Measurements from ENCODE around the gene MROH2B. TPM values are rescaled to one million over a fixed set of nuclear protein-coding genes. Genes with fewer than 3 reads are reported as not detected.

The MROH2B gene
- total and polyA plus RNA-seq, 2 donors (not counting 1 experiment from before 2014, with no cell fraction given), result not detected

- TF ChIP-seq, protein P1, sequence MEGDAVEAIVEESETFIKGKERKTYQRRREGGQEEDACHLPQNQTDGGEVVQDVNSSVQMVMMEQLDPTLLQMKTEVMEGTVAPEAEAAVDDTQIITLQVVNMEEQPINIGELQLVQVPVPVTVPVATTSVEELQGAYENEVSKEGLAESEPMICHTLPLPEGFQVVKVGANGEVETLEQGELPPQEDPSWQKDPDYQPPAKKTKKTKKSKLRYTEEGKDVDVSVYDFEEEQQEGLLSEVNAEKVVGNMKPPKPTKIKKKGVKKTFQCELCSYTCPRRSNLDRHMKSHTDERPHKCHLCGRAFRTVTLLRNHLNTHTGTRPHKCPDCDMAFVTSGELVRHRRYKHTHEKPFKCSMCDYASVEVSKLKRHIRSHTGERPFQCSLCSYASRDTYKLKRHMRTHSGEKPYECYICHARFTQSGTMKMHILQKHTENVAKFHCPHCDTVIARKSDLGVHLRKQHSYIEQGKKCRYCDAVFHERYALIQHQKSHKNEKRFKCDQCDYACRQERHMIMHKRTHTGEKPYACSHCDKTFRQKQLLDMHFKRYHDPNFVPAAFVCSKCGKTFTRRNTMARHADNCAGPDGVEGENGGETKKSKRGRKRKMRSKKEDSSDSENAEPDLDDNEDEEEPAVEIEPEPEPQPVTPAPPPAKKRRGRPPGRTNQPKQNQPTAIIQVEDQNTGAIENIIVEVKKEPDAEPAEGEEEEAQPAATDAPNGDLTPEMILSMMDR (IDR thresholded peaks at IDR 0.05), result no peak
- TF ChIP-seq EZH2 (IDR thresholded peaks at IDR 0.05; ENCODE audit: borderline replicate concordance, insufficient read depth, low read depth, low read length, poor library complexity, severe bottlenecking), result no peak
- no peaks in the 10 kb centered on the region for H3K9me3 Mint-ChIP-seq (ENCODE audit: insufficient read depth)
- CTCF ChIA-PET, result no interaction called here
- H3K9me3 ChIP-seq (ENCODE audit: control extremely low read depth in 1 of 3, control insufficient read depth in 2 of 3, insufficient read depth in 1 of 3, low read length in 2 of 3), result no peaks in the 10 kb centered on the region
- no peaks in the 10 kb centered on the region for H3K79me2 ChIP-seq (ENCODE audit: control insufficient read depth, insufficient read depth, low read length)
- no peaks in the 10 kb centered on the region for H4K20me1 ChIP-seq (ENCODE audit: control insufficient read depth, insufficient read depth, low read length, poor library complexity, severe bottlenecking)
- ATAC-seq (ENCODE audit: low read depth) (no peak), DNase-seq (no peak)
- H3K27me3 ChIP-seq (replicated peaks in 1 of 4; ENCODE audit: control extremely low read depth in 1 of 4, control insufficient read depth in 3 of 4, insufficient read depth in 4 of 4, low read length in 3 of 4), result no peaks in the 10 kb centered on the region
- H3K4me3 ChIP-seq (ENCODE audit: control extremely low read depth in 1 of 5, extremely low read depth in 1 of 5, insufficient read depth in 1 of 5, low read depth in 2 of 5, low read length in 4 of 5), result no peak overlapping the region
- no CpG with 5 or more reads among the region's 2 CpGs for WGBS (ENCODE audit: insufficient coverage)
- intact Hi-C loops (cut with micrococcal nuclease), result no loop called here
- H3K27ac ChIP-seq (ENCODE audit: low read length in 2 of 2), result no peak overlapping the region
- H3K27me3 Mint-ChIP-seq, result no peaks in the 10 kb centered on the region
- POLR2A ChIA-PET, result no interaction called here
- no peak overlapping the region for H2AFZ ChIP-seq (ENCODE audit: insufficient read depth, low read depth, low read length, poor library complexity, severe bottlenecking)
- H3K9ac ChIP-seq (ENCODE audit: low read length), result no peak overlapping the region
- no peak overlapping the region for H3K4me2 ChIP-seq (replicated peaks; ENCODE audit: low read depth, low read length, poor library complexity, severe bottlenecking)
- no peaks in the 10 kb centered on the region for H3K4me1 Mint-ChIP-seq
- H3K36me3 ChIP-seq (replicated peaks in 1 of 2; ENCODE audit: control extremely low read depth in 1 of 2, control insufficient read depth in 1 of 2, extremely low read depth in 1 of 2, insufficient read depth in 2 of 2, low read length in 1 of 2), result no peaks in the 10 kb centered on the region
- no peak overlapping the region for H3K27ac Mint-ChIP-seq
- no peaks in the 10 kb centered on the region for H3K4me1 ChIP-seq (ENCODE audit: control insufficient read depth in 2 of 2, insufficient read depth in 2 of 2, low read length in 2 of 2)
- no peak overlapping the region for H3K4me3 Mint-ChIP-seq
Measured at GRCh38 chr5:41112486-41113455, 41.6 kb upstream of the MROH2B start.

- Mint-ChIP-seq H3K27me3 (no peaks in the 10 kb centered on the region), H3K9me3 (ENCODE audit: insufficient read depth) (no peaks in the 10 kb centered on the region), H3K4me1 (no peaks in the 10 kb centered on the region), H3K27ac (no peak overlapping the region), H3K4me3 (no peak overlapping the region)
- DNase-seq (no peak), ATAC-seq (ENCODE audit: low read depth) (no peak)
- Histone ChIP-seq H4K20me1 (ENCODE audit: control insufficient read depth, insufficient read depth, low read length, poor library complexity, severe bottlenecking) (no peaks in the 10 kb centered on the region), H3K27me3 (replicated peaks in 1 of 4; ENCODE audit: control extremely low read depth in 1 of 4, control insufficient read depth in 3 of 4, insufficient read depth in 4 of 4, low read length in 3 of 4) (no peaks in the 10 kb centered on the region), H3K36me3 (replicated peaks in 1 of 2; ENCODE audit: control extremely low read depth in 1 of 2, control insufficient read depth in 1 of 2, extremely low read depth in 1 of 2, insufficient read depth in 2 of 2, low read length in 1 of 2) (no peaks in the 10 kb centered on the region), H3K4me3 (ENCODE audit: control extremely low read depth in 1 of 5, extremely low read depth in 1 of 5, insufficient read depth in 1 of 5, low read depth in 2 of 5, low read length in 4 of 5) (no peak overlapping the region), H3K79me2 (ENCODE audit: control insufficient read depth, insufficient read depth, low read length) (no peaks in the 10 kb centered on the region), H3K9ac (ENCODE audit: low read length) (no peak overlapping the region), H3K4me2 (replicated peaks; ENCODE audit: low read depth, low read length, poor library complexity, severe bottlenecking) (no peak overlapping the region), H3K9me3 (ENCODE audit: control extremely low read depth in 1 of 3, control insufficient read depth in 2 of 3, insufficient read depth in 1 of 3, low read length in 2 of 3) (no peaks in the 10 kb centered on the region), H2AFZ (ENCODE audit: insufficient read depth, low read depth, low read length, poor library complexity, severe bottlenecking) (no peak overlapping the region), H3K27ac (ENCODE audit: low read length in 2 of 2) (no peak overlapping the region), H3K4me1 (ENCODE audit: control insufficient read depth in 2 of 2, insufficient read depth in 2 of 2, low read length in 2 of 2) (no peaks in the 10 kb centered on the region)
- POLR2A ChIA-PET, result no interaction called here
- CTCF ChIA-PET, result no interaction called here
- intact Hi-C loops (cut with micrococcal nuclease), result no loop called here
- TF ChIP-seq, protein P1 (IDR thresholded peaks at IDR 0.05), result no peak
- no peak for TF ChIP-seq EZH2 (IDR thresholded peaks at IDR 0.05; ENCODE audit: borderline replicate concordance, insufficient read depth, low read depth, low read length, poor library complexity, severe bottlenecking)
Measured at GRCh38 chr5:41109186-41109585, 38.0 kb upstream of the MROH2B start.
